ENCODE measurements around the gene SNUPN.
A peak's percentile ranks its signal among the peaks of the same experiment; 100 is the strongest.
"Not testable (repeated sequence)": the region's sequence is repeated elsewhere in the genome, so short reads cannot be mapped to it uniquely, and the experiment has no call there.

SNUPN gene

GRCh38 chr15:75578173-75578947, 47.2 kb downstream of the SNUPN start:
- DNase-seq = no peak

GRCh38 chr15:75577401-75578172, 47.9 kb downstream of the SNUPN start:
- DNase-seq = peak; percentile 35

GRCh38 chr15:75573648-75574384, 51.7 kb downstream of the SNUPN start:
- DNase-seq = no peak

GRCh38 chr15:75570126-75570845, 55.2 kb downstream of the SNUPN start:
- DNase-seq = no peak

- no peak for DNase-seq
Measured at GRCh38 chr15:75565062-75565970, 60.2 kb downstream of the SNUPN start.

GRCh38 chr15:75561888-75562287, 63.6 kb downstream of the SNUPN start:
- DNase-seq = no peak

- DNase-seq = not testable (repeated sequence)
Measured at GRCh38 chr15:75559360-75559759, 66.2 kb downstream of the SNUPN start.

GRCh38 chr15:75558955-75559354, 66.6 kb downstream of the SNUPN start:
- not testable (repeated sequence) for DNase-seq

- DNase-seq = no peak
Measured at GRCh38 chr15:75554717-75555116, 70.8 kb downstream of the SNUPN start.

GRCh38 chr15:75553659-75554058, 71.9 kb downstream of the SNUPN start:
- DNase-seq = no peak

- DNase-seq = no peak
Measured at GRCh38 chr15:75551091-75551490, 74.4 kb downstream of the SNUPN start.

All from NCI-H510A treated with DMSO at 0.1 percent for 48 hours (cell line).